ENCODE data around the gene CHAD.

Gene CHAD

DNA sequence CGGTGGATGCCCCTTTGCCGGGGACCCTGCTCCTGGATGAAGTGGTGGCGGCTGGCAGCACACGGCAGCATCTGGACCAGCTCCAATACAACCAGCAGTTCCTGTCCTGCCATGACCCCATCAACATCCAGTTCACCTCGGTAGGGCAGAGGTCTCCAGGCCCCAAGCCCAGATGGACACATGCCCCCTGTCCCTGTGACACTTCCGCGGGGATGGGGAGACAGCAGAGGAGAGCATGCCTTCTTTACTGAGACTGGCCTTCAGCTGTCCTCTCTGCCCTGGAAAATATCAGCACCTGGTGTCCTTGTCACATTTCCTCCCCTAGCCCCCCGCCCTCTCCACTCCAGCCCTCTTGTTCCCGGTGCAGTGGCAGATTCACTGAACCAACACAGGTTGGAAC, 6.2 kb downstream of the CHAD start:
- TF ChIP-seq REST (IDR thresholded peaks at IDR 0.05; ENCODE audit: low read depth) = no peak
- TF ChIP-seq EP300 (IDR thresholded peaks at IDR 0.05; ENCODE audit: borderline replicate concordance) = no peak
- TF ChIP-seq RAD21 (IDR thresholded peaks at IDR 0.05; ENCODE audit: low read depth) = no peak
- no peak for TF ChIP-seq CREB1 (IDR thresholded peaks at IDR 0.05; ENCODE audit: low read depth)
- TF ChIP-seq ZBTB7A (IDR thresholded peaks at IDR 0.05; ENCODE audit: low read depth) = no peak
- TF ChIP-seq EGR1 (IDR thresholded peaks at IDR 0.05) = no peak
- no peak for TF ChIP-seq YY1 (IDR thresholded peaks at IDR 0.05; ENCODE audit: low read depth)

DNA sequence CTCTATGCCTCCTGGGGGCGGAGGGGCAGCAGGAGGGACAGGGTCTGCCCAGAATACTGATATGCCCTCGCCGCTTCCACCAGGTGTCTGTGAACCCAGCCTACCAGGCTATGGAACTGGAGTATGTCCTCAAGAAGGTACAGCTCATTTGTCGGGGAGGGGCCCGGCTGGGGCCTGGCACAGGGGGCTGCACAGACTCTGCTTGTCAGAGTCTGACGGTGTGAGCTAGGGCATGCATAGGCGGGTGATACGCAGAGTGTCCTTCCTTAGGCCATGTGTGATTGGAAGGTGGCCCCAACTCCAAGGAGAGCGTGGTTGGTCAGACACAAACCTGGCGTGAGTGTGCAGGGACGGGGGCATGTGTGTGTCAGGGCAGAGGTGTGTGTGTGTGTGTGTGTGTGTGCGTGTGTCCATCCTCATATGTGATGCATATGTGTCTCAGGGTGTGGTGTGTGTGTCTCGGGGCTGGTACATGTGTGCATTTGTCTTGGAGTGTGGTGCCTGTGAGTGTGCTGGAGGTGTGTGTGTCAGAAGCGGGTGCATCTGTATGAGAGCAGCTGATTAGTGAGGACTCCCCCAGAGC, 7.0 kb downstream of the CHAD start:
- TF ChIP-seq EGR1 (IDR thresholded peaks at IDR 0.05) (no peak), TEAD4 (IDR thresholded peaks at IDR 0.05) (no peak), TCF12 (IDR thresholded peaks at IDR 0.05; ENCODE audit: low read depth) (no peak), TAF1 (IDR thresholded peaks at IDR 0.05; ENCODE audit: low read depth) (no peak), NFIC (IDR thresholded peaks at IDR 0.05) (no peak)

GRCh38 chr17:50460831-50461526, 7.7 kb downstream of the CHAD start:
- no peak for TF ChIP-seq EP300 (IDR thresholded peaks at IDR 0.05; ENCODE audit: borderline replicate concordance)
- no peak for TF ChIP-seq NFIC (IDR thresholded peaks at IDR 0.05)
- TF ChIP-seq CEBPB (IDR thresholded peaks at IDR 0.05) = no peak
- TF ChIP-seq EGR1 (IDR thresholded peaks at IDR 0.05) = no peak
- no peak for TF ChIP-seq USF1 (IDR thresholded peaks at IDR 0.05)

- TF ChIP-seq EGR1 (IDR thresholded peaks at IDR 0.05) (no peak), RAD21 (IDR thresholded peaks at IDR 0.05; ENCODE audit: low read depth) (no peak), NFIC (IDR thresholded peaks at IDR 0.05) (no peak), TCF12 (IDR thresholded peaks at IDR 0.05; ENCODE audit: low read depth) (no peak), YY1 (IDR thresholded peaks at IDR 0.05; ENCODE audit: low read depth) (no peak), CEBPB (IDR thresholded peaks at IDR 0.05) (no peak), EP300 (IDR thresholded peaks at IDR 0.05; ENCODE audit: borderline replicate concordance) (no peak), MAX (IDR thresholded peaks at IDR 0.05) (no peak), TEAD4 (IDR thresholded peaks at IDR 0.05) (no peak), ZBTB7A (IDR thresholded peaks at IDR 0.05; ENCODE audit: low read depth) (no peak), USF1 (IDR thresholded peaks at IDR 0.05) (no peak), REST (IDR thresholded peaks at IDR 0.05; ENCODE audit: low read depth) (no peak), FOXM1 (IDR thresholded peaks at IDR 0.05; ENCODE audit: borderline replicate concordance, low read depth) (no peak), CREB1 (IDR thresholded peaks at IDR 0.05; ENCODE audit: low read depth) (no peak)
Measured at GRCh38 chr17:50459756-50460155, 8.9 kb downstream of the CHAD start.

DNA sequence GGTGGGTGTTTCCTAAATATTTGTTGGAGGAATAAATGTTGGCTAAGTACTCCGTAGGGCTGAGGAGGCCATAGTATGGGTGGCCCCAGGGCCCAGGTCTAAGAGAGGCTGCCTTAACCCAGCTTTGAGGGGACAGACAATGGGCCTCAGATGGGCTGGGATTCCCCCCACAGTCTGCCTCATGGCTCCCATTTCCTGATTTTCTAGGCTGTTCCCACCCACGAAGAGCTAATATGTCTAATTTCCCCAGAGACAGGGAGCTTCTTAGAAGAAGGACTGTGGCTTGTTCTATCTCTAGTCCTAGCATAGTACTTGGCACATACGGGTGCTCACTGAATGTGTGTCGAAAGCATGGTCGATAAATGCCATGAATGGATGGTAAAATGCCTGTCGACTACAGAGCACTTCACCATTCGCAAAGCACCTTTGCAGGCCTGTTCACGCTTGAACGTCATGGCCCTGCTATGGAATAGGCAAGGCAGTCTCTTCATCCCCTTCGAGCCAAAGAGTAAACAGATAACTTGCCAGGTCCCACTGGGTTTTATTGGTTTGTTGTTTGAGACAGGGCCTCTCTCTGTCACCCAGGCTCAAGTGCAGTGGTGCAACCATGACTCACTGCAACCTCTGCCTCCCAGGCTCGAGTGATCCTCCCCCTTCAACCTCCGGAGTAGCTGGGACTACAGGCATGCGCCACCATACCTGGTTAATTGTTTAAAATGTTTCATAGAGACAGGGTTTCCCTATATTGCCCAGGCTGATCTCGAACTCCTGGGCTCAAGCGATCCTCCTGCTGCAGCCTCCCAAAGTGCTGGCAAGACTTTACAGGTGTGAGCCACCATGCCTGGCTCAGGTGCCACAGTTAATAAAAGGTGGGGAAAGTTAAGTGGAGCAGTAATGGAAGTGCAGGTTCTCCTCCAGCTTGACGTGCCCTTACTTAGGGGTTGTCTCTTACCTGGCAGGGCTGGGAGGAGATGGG, 9.7 kb downstream of the CHAD start:
- TF ChIP-seq USF1 (IDR thresholded peaks at IDR 0.05) = no peak

DNA sequence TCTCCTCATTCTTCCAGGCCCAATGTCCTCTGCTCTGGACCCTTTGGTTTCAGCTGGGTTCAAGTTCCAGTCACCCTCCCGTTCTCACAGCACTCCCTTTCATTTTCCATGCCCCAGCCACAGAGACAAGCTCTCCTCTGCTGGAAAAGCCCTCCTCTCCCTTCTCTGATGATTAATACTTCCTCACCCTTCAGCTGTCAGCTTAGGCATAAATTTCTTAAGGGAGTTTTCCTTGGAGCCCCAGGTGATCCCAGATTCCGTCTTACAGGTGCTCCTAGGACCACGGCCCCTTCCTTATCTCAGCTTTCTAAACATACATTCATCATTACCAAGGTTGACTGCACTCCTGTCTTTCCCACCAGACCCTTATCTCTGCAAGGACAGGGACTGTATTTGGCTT, 10.4 kb downstream of the CHAD start:
- TF ChIP-seq TAF1 (IDR thresholded peaks at IDR 0.05; ENCODE audit: low read depth) (no peak), REST (IDR thresholded peaks at IDR 0.05; ENCODE audit: low read depth) (no peak), TCF12 (IDR thresholded peaks at IDR 0.05; ENCODE audit: low read depth) (no peak), USF1 (IDR thresholded peaks at IDR 0.05) (no peak), EP300 (IDR thresholded peaks at IDR 0.05; ENCODE audit: borderline replicate concordance) (no peak), EGR1 (IDR thresholded peaks at IDR 0.05) (no peak), NFIC (IDR thresholded peaks at IDR 0.05) (no peak), CREB1 (IDR thresholded peaks at IDR 0.05; ENCODE audit: low read depth) (no peak), CEBPB (IDR thresholded peaks at IDR 0.05) (no peak), MAX (IDR thresholded peaks at IDR 0.05) (no peak)
